NCI-H526 treated with DMSO at 0.1 percent for 48 hours (cell line): ENCODE measurements around the gene C11orf21.

Experiments used
- DNase-seq: peaks from one replicate; lab custom pipeline; 2025; lab: John Stamatoyannopoulos, UW

The C11orf21 gene

GRCh38 chr11:2320568-2321310, 19.0 kb upstream of the C11orf21 start:
- DNase-seq, result no peak

GRCh38 chr11:2319791-2320472, 18.2 kb upstream of the C11orf21 start:
- DNase-seq, result no peak

- no peak for DNase-seq
Observed at GRCh38 chr11:2318707-2319106, 17.0 kb upstream of the C11orf21 start.

GRCh38 chr11:2318123-2318522, 16.4 kb upstream of the C11orf21 start:
- no peak for DNase-seq

GRCh38 chr11:2317354-2318050, 15.8 kb upstream of the C11orf21 start:
- DNase-seq, result no peak

- DNase-seq, result no peak
Observed at GRCh38 chr11:2316963-2317244, 15.2 kb upstream of the C11orf21 start.

GRCh38 chr11:2316169-2316962, 14.6 kb upstream of the C11orf21 start:
- DNase-seq, result no peak

- DNase-seq, result no peak
Observed at GRCh38 chr11:2315395-2316168, 13.9 kb upstream of the C11orf21 start.

- no peak for DNase-seq
Observed at GRCh38 chr11:2314525-2315394, 13.0 kb upstream of the C11orf21 start.

GRCh38 chr11:2314136-2314524, 12.4 kb upstream of the C11orf21 start:
- no peak for DNase-seq

GRCh38 chr11:2313051-2313951, 11.6 kb upstream of the C11orf21 start:
- DNase-seq, result no peak

- no peak for DNase-seq
Observed at GRCh38 chr11:2312232-2313042, 10.7 kb upstream of the C11orf21 start.

- no peak for DNase-seq
Observed at GRCh38 chr11:2311353-2312133, 9.8 kb upstream of the C11orf21 start.

- no peak for DNase-seq
Observed at GRCh38 chr11:2310786-2311352, 9.2 kb upstream of the C11orf21 start.

GRCh38 chr11:2310073-2310785, 8.5 kb upstream of the C11orf21 start:
- no peak for DNase-seq

- no peak for DNase-seq
Observed at GRCh38 chr11:2309251-2310072, 7.7 kb upstream of the C11orf21 start.
